22Rv1 (cell line): ENCODE results near the gene PARK7.
A peak's percentile ranks its signal among the peaks of the same experiment; 100 is the strongest.

Experiments
- H3K27ac ChIP-seq: fragments of 450-650 bp; 2 replicates; pipeline ENCODE4 v1.5.1; 2017
- CTCF ChIP-seq: fragments of 450-650 bp; IDR thresholded peaks from 2 replicates; pipeline ENCODE4 v1.5.1; 2017; ENCODE audit warnings: mild to moderate bottlenecking
- ZFX ChIP-seq: fragments of 450-650 bp; IDR thresholded peaks from 2 replicates; pipeline ENCODE4 v1.6.1; 2017; ENCODE audit warnings: antibody characterized with exemption, borderline replicate concordance

The PARK7 gene

GRCh38 chr1:7971024-7971423 is 9.5 kb downstream of the PARK7 start:
- TF ChIP-seq CTCF = no peak
- TF ChIP-seq ZFX = no peak
- H3K27ac ChIP-seq = no peak overlapping the region

GRCh38 chr1:7972285-7972684 is 10.8 kb downstream of the PARK7 start:
- TF ChIP-seq ZFX = no peak
- TF ChIP-seq CTCF = no peak
- no peak overlapping the region for H3K27ac ChIP-seq

GRCh38 chr1:7973086-7973485 is 11.6 kb downstream of the PARK7 start:
- TF ChIP-seq CTCF (no peak), ZFX (no peak)
- no peak overlapping the region for H3K27ac ChIP-seq

- peak overlapping the region; percentile 22; the same call in 1 of the 2 replicates for H3K27ac ChIP-seq
- TF ChIP-seq CTCF (peak; percentile 96), ZFX (no peak)
Measured at GRCh38 chr1:7975212-7975865, 13.8 kb downstream of the PARK7 start.

DNA sequence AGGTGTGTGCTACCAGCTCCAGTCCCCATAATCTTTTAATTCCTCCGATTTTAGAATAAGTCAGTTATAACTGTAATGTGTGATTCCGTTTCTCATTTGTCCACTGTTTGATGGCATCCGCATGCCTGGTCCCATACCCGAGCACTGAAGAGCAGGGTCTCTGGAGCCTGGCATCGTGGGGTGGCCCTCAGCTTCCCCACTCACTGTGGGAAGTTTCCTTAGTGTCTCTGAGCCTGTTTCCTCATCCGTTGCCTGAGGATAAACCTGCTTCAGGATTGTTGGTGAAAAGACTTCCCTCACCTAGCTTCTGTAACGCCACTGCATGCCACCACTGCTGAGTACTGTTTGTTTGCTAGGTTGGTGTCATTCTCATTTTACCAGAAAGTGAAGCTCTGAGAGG is 19.5 kb downstream of the PARK7 start:
- H3K27ac ChIP-seq = peak overlapping the region; percentile 32
- TF ChIP-seq CTCF (no peak), ZFX (no peak)

GRCh38 chr1:7983086-7983778 is 21.7 kb downstream of the PARK7 start:
- no peak overlapping the region for H3K27ac ChIP-seq
- TF ChIP-seq ZFX = no peak
- TF ChIP-seq CTCF = no peak

DNA sequence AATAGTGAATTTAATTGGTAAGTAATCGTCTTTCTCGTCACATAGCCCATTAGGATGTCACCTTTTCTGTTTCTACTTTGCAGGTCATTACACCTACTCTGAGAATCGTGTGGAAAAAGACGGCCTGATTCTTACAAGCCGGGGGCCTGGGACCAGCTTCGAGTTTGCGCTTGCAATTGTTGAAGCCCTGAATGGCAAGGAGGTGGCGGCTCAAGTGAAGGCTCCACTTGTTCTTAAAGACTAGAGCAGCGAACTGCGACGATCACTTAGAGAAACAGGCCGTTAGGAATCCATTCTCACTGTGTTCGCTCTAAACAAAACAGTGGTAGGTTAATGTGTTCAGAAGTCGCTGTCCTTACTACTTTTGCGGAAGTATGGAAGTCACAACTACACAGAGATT is 23.3 kb downstream of the PARK7 start:
- TF ChIP-seq ZFX = no peak
- no peak for TF ChIP-seq CTCF
- no peak overlapping the region for H3K27ac ChIP-seq
